GM19468 (cell line): ENCODE results near the gene ULBP1.
"Not testable (repeated sequence)": the region's sequence is repeated elsewhere in the genome, so short reads cannot be mapped to it uniquely, and the experiment has no call there.

ENCODE experiments used
- ATAC-seq: cut with Tn5 transposase; IDR thresholded peaks from one replicate; pipeline ENCODE4 v1.9.1; 2021; ENCODE audit warnings: mild to moderate bottlenecking, moderate library complexity, moderate number of reproducible peaks; ENCODE audit not compliant: unreplicated experiment; ENCODE audit errors: extremely low read depth

The ULBP1 gene

DNA sequence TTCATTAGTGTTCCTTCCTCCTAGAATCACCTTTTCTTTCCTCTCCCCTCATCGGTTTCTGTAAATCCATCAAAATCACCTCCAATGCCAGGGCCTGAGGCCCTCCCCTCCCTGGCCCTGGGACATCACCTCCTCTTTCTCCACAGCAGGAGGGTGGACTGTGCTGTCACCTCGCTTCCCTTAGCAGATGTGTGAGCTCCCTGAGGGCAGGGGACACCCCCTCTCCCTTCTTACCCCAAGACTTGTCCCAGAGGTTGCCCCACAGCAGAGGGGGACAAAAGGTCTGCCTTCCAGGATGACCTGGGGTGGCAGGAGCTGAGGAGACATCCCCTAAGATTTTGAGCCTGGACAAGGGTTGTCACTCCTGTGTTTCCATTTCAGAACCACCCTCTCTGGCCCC lies 5.9 kb downstream of the ULBP1 start:
- ATAC-seq, result no peak

DNA sequence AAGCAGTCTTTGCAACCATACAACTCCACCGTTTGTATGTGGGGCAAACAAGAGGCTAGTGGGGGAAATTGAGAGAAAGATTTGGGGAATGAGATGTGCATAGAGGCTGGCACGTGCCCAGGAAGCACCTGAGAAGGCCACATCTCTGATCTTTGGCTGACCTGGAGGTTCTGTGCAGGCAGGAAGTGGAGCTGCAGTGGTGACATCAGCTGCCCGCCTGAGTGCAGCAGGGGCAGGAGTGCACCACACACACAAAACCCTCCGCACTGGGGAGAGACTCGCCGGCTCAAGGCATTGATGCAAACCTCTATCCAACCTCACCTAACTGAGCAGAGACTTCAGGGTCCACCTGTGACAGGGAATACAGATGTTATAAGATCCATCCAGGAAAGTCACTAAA lies 10.7 kb downstream of the ULBP1 start:
- ATAC-seq, result not testable (repeated sequence)

DNA sequence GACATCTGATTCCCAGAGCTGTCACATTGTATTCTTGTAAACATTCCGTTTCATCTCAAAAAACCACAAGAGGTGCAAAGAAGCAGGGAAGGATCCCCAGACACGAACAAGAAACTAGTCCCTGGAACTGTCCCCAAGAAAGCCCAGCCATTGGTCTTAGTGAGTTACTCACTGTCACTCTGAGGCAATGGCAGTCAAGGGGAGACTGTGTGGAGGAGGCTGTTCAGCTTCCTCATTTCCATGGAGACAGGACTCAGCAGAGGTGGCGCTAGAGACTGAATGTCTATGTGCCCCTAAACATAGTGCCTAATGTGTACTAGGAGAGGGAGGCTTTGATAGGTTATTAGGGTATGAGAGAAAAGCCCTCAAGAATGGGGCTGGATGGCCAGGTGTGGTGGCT lies 11.1 kb downstream of the ULBP1 start:
- no peak for ATAC-seq

DNA sequence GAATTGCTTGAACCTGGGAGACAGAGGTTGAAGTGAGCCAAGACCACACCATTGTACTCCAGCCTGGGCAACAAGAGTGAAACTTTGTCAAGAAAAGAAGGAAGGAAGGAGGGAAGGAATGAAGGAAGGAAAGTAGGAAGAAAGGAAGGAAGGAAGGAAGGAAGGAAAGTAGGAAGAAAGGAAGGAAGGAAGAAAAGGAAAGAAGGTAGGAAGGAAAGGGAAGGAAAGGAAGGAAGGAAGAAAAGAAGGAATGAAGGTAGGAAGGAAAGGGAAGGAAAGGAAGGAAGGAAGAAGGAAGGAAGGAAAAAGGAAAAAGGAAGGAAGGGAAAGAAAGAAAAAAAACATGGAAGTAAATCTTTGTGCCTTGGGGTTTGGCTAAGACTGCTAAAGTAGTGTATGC lies 11.7 kb downstream of the ULBP1 start:
- no peak for ATAC-seq

DNA sequence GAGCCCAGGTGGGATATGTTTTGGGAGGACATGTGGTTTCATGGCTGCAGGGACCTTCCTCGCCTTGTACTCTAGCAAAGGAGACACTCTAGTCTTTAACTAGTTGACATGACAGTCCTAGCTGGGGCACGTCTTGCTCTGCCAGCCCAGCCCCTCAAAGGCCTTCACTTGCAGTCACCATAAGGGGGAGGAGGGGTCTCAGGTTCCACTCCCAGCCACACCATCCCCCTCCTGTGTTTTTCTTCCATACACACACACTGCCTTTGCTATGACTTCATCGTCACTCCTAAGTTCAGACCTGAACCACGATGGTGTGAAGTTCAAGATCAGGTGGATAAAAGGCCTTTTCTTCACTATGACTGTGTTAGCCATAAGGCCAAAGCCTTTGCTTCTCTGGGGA lies 13.5 kb downstream of the ULBP1 start:
- no peak for ATAC-seq

DNA sequence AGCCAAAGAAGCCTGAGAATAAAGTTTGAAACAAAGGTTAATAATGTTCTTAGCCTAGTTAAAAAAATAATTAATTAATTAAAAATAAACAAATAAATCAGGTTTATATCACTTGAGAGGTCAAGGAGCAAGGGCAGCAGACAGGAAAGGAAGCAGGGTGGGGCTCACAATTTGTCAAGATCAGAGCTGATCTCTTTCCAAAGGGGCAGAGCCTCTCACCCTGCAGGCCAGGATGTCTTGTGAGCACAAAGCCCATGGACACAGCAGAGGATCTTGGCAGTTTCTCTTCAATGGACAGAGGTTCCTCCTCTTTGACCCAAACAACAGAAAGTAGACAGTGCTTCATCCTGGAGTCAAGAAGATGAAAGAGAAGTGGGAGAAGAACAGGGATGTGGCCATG lies 14.9 kb downstream of the ULBP1 start:
- ATAC-seq, result no peak

DNA sequence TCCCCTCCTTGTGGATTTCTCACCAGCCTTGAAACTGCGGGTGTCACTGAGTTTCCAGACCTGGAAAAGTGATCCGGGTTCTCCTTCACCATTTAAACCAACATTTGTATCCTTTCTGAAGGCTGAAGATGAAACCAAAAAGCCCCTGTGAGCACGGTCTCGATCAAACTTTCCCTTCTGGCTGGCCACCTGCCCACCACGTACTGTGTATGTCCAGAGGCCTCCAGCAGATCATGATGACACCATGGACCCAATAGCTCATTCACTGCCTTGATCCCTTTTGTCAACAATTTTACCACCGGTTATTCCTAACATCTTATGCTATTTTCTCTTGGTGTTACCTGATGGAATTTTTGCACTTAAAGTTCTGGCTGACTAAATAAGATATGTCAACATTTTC lies 15.6 kb downstream of the ULBP1 start:
- no peak for ATAC-seq

DNA sequence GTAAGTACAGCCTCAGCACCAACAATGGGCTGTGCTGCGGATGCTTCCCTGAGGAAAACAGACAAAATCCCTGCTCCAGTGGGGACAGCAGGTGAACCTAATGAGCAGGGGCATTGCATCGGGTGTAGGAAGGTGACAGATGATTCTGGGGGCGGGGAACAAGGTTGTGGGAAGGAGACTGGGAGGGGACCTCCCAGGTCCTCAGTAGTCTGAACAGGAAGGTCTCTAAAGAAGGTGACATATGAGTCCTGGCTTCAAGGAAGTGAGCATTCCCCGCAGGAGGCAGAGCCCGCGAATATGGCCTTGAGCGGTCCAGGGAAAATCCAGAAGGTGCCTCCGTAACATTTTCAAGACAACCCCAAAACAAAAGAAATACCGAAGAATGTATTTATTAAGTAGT lies 19.4 kb downstream of the ULBP1 start:
- no peak for ATAC-seq

DNA sequence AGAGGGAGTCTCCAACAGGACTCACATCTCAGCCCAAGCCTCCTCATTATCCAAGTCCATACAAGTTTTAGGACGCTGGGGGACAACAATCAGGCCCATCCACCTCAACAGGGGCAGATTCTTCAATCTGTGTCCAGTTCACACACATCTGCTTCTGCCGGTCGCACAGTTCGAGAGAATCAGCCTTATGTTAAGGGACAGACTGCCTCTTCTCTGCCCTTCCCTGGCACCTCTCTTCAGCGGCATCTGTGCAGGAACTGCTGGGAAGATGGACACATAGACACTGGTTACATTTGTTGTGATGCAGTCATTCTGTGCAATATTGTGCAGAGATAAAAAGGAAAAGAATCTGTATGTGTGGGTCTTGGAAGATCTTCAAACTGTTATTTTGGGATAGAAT lies 21.0 kb downstream of the ULBP1 start:
- ATAC-seq, result no peak

DNA sequence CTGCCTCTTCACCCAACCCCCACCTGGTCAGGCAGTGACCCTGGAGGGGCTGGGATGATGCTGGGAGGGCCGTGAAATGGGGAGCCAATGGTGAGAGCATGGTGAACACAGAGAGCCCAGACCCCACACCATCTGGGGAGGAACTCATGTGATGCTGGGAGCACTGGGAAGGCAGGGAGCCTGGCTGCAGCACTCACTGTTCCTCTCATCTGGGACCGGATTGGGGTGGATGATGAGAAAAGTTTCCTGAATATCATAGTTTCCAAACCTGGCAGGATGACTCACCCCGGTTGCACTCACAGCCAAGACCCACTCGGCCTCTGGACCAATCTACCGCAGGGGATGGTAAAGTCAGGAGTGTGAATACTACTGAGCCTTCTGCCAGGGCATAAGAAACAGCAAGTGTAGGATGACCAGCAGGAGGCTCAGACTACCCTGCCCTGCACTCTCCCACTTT lies 21.8 kb downstream of the ULBP1 start:
- ATAC-seq, result no peak

DNA sequence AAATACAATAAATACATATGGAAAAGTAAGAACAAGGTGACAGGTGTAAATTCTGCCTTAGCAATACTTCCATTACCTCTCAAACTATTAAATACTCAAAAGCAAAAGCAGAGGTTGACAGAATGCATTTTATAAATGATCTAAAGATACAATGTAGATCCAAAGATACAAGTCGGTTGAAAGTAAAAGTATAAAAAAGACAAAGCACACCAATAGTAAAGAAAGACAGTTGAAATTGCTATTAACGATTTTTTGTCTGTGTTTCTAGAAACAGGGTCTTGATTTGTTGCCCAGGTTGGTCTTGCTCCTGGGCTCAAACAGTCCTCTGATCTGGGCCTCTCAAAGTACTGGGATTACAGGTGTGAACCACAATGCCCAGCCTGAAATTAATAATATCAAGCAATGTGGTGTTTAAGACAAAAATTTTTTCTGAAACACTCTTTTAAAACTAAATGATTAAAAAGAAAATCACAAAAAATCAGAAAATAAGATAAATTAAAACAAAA lies 23.9 kb downstream of the ULBP1 start:
- no peak for ATAC-seq

DNA sequence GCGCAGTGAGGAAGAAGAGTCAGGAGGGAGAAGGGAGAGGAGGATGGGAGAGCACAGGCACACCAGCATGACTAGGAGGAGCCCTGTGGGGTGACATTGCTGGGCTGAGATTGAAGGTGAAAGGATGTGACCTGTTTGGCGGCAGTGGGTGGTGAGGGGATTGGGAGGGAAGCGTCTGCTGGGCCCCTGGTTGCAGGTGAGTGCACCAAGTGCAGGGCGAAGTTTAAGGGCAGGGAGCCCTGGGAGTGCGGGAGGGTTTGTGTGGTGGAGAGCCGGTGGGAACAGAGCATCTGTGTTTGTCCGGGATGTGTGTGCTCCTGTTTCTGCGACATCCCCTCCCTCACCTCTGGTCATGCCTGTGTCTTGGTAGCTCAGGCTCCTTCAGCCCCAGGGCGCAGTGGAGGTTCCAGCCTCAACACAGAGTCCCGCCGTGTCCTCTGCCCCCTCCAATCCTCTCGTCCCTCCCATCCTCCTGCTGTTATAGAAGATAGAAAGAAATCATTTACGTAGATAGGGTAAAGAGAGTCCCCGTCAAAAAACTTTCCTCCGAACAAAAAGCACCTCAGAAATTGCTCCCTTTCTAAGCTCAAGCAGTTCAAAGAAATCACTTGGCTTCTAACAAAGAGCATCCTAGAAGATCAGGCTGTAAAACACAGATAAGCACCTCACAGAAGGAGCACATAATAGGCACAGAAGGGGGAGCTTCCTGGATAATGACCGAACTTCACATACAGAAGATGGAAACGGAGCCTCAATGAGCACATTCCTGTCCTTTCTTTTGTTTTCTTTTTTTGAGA lies 25.0 kb downstream of the ULBP1 start:
- no peak for ATAC-seq

DNA sequence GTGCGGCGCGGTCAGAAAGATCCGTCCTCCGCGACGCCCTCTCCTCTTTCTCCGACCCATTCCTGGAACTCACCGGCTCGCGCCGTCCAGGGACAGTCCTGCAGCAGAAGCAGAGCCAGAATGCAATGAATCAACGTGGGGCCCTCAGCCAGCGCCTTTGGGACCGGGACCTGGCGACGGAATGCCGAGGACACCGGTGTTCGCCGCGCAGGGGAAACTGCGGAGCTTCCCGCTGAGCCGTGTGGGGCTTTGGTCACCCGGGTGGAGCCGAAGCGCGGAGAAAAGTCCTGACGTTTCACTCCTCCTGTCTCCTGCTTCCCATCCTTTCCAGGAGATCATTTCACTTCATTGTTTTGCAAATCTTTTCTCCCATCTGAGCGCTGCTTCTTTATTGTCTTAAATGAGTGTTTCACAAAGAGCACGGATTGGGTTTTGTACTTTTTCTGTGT lies 26.5 kb downstream of the ULBP1 start:
- ATAC-seq, result no peak

DNA sequence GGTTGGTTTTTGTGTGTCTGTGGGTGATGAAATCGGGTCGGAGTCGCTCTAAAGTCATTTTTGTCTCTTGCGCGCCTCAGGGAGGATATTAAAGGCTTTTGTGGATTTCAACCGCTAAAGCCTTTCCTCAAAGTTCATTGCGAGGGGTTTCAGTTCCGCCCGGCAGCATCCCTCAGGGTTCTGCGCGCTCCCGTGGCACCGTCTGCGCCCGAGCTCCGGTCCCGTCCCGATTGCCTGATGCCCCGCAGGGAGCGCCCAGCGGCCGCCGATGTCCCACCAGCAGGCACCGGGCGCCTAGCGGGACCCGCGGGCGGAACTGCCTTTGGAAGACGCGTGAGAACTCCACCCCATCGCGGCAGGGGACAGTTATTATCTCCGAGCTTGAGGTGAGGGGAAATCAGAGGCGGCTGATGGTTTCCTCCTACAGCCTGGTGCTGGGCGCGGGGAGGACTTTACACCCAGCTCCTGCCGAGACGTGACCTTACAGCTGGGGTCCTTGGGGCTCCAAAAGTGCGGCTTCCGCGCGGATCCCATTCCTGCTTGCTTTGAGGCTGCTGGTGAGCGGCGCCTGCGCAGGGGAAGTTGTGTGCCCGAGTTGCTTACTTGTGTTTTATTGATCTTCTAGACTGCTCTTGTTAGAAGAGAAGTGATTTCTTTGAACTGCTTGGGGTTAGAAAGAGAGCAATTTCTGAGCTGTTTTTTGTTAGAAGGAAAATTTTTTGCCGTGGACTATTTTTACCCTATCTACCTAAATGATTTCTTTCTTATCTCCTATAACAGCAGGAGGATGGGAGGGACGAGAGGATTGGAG lies 27.1 kb downstream of the ULBP1 start:
- ATAC-seq, result no peak

DNA sequence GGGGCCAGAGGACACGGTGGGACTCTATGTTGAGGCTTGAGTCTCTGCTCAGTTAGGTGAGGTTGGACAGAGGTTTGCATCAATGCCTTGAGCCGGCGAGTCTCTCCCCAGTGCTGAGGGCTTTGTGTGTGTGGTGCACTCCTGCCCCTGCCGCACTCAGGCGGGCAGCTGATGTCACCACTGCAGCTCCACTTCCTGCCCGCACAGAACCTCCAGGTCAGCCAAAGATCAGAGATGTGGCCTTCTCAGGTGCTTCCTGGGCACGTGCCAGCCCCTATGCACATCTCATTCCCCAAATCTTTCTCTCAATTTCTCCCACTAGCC lies 27.7 kb downstream of the ULBP1 start:
- not testable (repeated sequence) for ATAC-seq

DNA sequence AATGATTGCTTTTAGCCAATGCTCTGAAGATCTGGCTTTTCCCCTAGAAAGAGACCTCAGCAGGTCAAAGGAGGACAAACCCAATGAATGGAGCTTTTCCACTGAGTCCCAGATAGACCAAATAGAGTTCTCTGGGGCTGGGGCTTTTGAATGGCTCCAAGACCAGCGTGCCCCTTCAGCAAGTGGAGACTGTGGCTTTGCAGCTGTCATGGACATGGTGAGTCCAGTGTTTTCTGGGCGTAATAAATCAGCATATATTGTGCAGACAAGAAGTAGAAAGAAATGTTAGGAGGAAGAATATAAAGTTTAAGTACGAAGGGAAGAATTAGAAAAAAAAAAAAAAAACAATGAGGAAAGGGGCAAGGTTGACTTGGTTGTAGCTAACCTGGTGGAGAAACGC lies 28.1 kb downstream of the ULBP1 start:
- no peak for ATAC-seq

DNA sequence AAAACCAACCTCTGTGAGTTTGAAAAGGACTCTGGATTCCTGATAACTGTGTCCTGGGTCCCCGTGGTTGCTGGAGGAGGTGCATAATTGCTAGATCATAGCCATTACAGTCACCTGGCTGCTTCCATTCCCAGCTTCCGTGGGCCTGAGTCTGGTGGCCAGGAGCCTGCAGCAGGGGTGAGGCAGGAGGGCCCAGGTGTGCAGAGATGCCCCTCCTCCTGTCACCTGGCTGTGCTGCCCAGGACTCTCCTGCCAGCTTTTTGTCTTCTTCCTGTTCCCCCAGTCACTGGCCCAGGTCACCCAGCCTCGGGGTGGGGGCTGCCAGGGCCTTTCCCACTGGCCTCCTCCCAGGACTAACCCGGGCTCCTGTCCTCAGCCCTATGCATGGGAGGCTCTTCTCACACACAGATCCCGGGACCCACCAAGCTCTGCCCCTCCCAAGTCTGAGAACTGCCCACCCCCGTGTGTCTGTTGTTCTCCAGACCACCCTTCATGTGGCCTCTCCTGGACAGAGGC lies 31.6 kb downstream of the ULBP1 start:
- ATAC-seq, result no peak

DNA sequence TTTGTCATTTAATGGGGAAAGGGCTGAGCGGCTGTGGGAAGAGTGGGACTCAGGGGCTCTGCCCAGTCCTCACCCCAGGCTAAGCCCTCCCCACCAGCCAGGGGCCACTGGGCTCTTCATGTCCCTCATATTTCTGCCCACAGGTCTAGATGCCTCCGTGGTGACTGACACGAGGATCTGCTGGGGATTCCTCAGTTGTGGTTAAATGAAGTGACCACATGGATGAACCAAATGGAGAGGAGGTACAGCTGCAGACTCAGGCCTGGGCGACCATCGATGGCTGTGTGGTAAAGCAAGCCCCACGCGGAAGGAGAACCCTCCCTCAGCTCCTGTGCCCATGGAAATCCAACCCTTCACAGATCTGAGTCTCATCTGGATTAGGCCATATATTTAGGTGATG lies 32.2 kb downstream of the ULBP1 start:
- no peak for ATAC-seq

DNA sequence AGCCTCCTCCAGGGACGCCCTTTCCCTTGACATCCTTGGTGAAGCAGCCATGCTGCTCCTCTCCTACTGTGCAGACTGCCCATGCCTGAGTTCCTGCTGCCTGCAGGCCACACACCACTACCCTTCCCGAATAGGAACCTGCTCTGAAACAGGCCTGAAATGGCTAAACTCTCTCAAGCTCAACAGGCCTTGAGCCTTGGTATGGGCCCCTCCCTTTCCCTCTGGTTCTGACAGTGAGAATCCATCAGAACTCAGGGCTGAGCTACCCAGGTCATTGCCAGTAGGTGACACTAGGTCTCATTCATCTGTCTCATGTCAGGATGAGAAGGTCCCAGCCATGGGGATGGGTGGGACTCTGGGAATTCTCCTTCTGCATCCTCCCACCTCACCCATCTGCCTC lies 35.9 kb downstream of the ULBP1 start:
- no peak for ATAC-seq

DNA sequence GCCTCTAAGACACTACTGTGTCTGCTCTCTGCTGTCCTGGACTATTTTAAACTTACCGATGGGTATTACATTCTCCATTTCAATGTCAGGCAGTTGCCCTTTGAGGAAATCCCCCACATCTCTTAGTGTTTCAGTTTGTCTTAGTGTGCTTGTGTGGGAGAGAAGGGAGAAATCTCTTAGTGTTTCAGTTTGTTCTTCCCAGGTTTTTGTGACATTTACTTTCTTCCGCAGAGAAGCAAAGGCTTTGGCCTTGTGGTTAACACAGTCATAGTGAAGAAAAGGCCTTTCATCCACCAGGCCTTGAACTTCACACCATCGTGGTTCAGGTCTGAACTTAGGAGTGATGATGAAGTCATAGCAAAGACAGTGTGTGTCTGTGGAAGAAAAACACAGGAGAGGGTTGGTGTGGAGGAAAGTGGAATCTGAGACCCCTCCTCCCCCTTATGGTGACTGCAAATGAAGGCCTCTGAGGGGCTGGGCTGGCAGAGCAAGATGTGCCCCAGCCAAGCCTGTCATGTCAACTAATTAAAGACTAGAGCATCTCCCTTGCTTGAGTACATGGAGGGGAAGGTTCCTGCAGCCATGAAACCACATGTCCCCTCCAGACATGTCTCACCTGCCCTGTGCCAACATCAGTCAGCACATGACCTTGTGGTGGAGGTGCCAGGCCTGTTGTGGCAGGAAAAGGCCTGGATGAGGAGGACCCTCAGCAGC lies 37.7 kb downstream of the ULBP1 start:
- ATAC-seq, result no peak

DNA sequence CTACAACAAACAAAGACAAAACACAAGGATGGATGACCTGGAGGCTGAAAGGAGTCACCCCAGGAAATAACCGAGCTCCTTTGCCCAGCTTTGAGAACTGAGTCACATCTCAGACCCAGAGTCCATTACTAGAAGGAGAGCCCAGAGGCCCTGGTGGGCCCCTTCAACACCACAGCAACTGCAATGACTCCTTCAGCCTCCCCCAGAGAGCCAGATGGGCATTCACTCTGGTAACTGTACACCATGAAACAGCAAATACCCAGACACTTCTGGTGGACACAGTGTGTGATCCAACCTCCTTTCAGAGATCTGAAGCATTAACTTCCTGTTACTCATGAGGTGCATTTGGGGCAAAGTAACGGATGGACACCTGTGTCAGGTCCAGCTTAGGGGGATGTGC lies 39.0 kb downstream of the ULBP1 start:
- ATAC-seq, result no peak
